GM03348 (cell line): ENCODE measurements around the gene SHANK3.

Experiments used
- DNase-seq: peaks from one replicate; pipeline ENCODE4 v3.0.0; 2012; ENCODE audit warnings: low spot score

Gene SHANK3

DNA sequence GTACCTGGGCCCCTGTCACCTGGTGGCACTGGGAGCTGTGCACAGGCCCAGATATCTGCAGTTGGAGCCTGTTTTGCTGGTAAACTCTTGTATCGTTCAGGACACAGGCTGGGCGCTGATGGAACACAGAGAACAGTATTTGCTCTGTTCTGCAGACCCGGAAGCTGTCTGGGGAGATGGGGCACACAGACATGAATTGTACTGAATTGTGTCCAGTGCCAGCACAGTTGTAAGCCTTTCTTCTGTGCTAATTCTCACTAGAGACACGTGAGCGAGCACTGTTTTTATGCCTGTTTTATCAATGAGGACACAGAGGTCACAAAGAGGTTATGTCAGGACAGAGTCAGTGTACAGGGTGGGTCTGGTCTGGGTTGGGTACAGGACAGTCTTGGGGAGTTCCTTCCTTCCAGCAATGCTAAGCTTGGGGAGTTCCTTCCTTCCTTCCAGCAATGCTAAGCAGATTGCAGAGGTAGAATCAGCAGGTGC, 41.0 kb downstream of the SHANK3 start:
- no peak for DNase-seq

DNA sequence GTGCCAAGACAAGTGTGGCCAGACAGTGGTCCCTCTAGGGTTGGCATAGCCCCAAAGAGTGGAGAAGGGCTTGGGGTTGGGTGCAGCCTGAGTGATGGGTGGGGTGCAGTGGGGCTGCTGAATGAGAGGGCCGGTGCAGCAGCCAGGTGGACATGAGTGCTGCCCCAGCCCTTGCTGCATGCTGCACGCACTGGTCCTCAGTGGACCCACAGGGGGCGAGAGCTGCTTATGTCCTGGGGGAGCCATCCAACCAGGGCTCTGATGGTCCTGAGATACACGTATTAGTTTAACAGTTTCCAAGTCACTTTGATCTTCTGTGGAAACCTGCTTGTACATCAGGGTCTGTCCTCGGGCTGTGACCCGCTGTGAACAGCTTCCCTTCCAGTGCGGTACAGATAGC, 41.5 kb downstream of the SHANK3 start:
- DNase-seq, result no peak

DNA sequence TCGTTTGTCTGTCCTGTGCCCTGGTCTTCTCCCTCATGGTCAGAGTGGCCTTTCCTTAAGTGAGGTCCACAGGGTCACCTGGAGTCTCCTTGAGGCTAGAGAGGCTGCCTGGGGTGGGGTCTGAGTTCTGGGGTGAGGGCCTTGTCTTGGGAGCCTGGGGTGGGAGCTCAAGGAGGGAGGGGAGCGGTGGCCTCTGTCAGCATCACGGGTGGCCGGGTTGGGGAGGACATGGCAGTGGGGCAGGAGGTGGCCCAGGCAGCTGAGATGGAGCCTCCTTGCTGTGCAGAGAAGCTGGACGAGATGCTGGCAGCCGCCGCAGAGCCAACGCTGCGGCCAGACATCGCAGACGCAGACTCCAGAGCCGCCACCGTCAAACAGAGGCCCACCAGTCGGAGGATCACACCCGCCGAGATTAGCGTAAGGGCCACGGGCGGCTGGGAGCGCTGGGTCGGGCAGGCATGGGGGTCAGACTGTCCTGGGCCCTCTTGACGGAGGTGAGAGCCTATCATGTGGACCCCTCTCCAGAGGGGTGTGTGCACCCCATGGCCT, 42.1 kb downstream of the SHANK3 start:
- no peak for DNase-seq

DNA sequence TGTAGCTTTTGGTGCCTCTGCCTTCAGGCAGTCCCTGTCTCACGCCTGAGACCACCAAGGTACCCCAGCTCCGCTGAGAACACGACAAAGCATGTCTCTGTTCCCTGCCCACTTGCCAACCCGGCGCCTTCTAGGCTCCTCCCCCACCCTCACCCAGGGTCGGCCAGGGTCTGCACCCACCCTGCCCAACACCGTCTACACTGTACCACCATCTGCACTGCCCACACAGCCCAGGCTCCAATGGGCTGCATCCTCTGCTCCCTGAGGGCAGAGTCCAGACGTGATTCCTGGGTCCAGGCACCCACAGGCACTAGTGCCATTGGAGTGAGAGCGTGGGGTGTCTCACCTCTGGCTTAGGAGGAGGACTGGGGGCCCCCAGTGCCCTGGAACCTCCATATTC, 42.6 kb downstream of the SHANK3 start:
- DNase-seq, result no peak

DNA sequence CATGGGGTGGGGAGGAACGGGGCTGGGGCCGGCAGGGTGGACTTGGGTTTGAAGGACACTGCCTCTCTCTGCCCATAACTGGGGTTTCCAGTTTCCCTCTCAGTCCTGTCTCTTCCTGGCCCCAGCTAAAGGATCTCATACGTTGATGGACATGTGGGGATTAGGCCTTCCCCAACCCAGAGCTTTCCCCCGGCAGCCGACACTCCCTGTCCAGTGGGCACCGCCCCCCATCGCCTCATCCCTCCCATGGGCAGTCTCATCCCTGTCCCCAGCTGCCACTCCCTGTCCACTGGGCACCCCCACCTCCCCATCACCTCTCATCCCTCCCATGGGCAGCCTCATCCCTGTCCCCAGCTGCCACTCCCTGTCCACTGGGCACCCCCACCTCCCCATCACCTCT, 43.2 kb downstream of the SHANK3 start:
- no peak for DNase-seq

DNA sequence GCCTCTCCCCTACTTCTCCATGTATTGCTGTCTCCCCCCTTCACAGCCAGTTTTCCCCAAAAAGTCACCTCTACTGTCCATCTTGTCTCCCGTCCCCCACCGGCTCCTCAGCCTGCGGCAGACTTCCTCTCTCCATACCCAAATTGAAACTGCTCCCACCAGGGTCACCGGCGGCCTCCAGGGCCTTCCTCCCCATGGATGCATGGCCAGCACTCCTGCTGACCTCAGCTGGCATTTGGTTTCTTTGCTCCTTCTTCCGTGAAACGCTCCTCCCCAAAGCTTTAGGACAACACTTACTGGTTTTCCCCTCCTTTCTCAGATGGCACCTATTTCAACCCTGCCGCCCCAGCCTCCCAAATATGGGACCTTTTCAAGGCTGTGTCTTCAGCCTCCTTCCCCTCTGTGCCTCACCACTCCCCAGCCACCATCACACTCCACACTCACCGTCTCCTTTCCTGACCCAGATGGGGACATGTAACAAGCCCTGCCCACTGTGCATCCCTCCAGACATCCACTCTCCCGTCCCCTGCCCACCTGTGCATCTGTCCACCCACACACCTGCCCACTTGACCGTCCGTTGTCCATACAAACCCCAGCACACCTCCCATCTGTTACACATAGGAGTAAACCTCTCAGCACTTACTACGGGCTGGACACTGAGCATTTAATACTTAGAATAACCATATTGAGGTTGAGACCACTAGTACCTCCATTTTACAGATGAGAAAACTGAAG, 43.8 kb downstream of the SHANK3 start:
- DNase-seq, result no peak

DNA sequence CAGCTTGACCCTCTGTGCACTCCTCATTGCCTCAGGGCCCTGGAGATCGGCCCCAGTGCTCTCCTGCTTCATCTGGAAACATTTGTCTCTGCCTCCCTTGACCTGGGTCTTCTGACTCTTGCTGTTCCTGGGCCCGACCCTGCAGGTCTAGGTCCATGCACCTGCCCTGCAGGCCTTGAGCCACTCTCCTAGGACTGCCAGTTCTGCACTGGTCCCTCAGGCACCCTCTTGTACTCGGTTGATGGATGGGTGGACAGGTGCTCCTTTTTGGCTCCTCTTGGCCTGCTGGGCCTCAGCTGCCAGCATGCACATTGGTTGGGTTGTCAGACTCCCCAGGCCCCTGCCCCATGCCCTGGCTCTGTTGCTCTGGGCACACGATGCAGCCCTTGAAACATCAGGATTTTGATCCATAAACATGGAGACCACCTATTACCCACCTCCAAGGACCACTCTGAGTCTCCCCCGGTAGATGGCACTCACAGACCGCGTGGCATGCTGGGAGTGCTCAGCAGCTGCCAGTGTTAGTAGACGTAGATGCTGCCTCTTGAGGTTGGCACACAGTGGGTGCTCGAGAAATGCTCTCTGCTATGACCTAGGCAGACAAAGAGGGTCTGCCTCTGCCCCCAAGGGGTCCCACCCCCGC, 45.2 kb downstream of the SHANK3 start:
- no peak for DNase-seq

DNA sequence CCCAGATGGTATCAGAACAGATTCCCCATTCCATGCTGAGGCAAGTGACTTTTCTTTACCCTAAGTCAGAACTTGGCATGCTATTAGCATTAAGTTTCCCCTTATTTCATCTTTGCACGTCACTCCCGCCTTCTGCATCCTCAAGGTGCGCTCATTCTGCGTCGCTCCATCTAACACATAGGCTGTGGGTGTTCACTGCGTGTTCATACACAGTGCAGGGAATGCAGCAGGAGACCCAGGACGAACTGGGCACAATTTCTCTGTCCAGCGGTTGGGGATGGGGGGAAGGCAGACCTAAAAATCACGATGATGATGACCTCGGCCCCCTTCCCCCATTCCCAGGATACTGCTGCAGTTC, 45.7 kb downstream of the SHANK3 start:
- DNase-seq, result no peak

DNA sequence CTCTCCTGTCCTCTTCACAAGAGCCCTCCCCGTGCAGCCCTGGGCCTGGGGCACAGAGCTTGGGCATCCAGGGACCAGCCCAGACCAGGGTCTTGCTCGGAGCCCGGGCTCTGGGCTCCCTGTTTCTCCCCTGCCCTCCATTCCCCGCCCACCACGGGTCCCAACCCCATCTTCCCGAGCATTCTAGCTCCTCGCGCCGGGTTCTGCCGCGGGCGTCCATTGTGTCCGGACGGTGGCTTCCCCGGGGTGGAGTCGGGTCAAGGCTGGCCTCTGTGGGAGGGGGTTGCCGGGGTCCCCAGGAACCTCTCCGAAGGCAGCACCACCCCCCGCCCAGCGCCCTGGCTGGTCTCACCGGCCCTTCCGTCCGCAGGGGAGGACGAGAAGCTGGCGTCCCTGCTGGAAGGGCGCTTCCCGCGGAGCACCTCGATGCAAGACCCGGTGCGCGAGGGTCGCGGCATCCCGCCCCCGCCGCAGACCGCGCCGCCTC, 47.2 kb downstream of the SHANK3 start:
- no peak for DNase-seq

DNA sequence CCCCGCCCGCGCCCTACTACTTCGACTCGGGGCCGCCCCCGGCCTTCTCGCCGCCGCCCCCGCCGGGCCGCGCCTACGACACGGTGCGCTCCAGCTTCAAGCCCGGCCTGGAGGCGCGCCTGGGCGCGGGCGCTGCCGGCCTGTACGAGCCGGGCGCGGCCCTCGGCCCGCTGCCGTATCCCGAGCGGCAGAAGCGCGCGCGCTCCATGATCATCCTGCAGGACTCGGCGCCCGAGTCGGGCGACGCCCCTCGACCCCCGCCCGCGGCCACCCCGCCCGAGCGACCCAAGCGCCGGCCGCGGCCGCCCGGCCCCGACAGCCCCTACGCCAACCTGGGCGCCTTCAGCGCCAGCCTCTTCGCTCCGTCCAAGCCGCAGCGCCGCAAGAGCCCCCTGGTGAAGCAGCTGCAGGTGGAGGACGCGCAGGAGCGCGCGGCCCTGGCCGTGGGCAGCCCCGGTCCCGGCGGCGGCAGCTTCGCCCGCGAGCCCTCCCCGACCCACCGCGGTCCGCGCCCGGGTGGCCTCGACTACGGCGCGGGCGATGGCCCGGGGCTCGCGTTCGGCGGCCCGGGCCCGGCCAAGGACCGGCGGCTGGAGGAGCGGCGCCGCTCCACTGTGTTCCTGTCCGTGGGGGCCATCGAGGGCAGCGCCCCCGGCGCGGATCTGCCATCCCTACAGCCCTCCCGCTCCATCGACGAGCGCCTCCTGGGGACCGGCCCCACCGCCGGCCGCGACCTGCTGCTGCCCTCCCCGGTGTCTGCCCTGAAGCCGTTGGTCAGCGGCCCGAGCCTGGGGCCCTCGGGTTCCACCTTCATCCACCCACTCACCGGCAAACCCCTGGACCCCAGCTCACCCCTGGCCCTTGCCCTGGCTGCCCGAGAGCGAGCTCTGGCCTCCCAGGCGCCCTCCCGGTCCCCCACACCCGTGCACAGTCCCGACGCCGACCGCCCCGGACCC, 48.0 kb downstream of the SHANK3 start:
- DNase-seq, result peak; percentile 43

DNA sequence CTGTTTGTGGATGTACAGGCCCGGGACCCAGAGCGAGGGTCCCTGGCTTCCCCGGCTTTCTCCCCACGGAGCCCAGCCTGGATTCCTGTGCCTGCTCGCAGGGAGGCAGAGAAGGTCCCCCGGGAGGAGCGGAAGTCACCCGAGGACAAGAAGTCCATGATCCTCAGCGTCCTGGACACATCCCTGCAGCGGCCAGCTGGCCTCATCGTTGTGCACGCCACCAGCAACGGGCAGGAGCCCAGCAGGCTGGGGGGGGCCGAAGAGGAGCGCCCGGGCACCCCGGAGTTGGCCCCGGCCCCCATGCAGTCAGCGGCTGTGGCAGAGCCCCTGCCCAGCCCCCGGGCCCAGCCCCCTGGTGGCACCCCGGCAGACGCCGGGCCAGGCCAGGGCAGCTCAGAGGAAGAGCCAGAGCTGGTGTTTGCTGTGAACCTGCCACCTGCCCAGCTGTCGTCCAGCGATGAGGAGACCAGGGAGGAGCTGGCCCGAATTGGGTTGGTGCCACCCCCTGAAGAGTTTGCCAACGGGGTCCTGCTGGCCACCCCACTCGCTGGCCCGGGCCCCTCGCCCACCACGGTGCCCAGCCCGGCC, 48.7 kb downstream of the SHANK3 start:
- no peak for DNase-seq

DNA sequence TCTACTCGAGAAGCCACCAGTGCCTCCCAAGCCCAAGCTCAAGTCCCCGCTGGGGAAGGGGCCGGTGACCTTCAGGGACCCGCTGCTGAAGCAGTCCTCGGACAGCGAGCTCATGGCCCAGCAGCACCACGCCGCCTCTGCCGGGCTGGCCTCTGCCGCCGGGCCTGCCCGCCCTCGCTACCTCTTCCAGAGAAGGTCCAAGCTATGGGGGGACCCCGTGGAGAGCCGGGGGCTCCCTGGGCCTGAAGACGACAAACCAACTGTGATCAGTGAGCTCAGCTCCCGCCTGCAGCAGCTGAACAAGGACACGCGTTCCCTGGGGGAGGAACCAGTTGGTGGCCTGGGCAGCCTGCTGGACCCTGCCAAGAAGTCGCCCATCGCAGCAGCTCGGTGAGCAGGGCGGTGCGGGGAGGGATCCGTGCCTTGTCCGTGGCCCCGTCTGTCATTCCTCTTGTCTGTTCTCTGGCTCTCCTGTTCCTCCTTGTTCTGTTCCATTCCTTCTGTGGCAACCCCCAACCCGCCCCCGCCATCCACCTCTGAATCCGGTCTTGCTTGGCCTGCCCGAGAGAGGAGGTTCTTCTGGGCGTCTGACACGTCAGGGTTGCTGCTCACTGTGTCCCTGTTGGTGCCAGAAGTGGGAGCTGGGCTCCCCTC, 49.6 kb downstream of the SHANK3 start:
- no peak for DNase-seq
